SU-DHL-6 (cell line): ENCODE results near the gene TMEM82.

ENCODE experiments used
- H2AFZ ChIP-seq: fragments of 200-600 bp; sonication (generic); 2 replicates; pipeline ENCODE4 v1.6.1; 2014; ENCODE audit warnings: low read depth, mild to moderate bottlenecking, moderate library complexity, mixed read lengths, antibody characterized with exemption, low read length; ENCODE audit not compliant: severe bottlenecking
- H3F3A ChIP-seq: fragments of 200-600 bp; shearing (Covaris generic); 2 replicates; pipeline ENCODE4 v1.6.0; 2016; ENCODE audit warnings: antibody characterized with exemption, mild to moderate bottlenecking; ENCODE audit not compliant: insufficient read depth
- H3K27ac ChIP-seq: fragments of 200-600 bp; sonication (generic); 2 replicates; pipeline ENCODE4 v1.5.1; 2016; ENCODE audit warnings: low read depth, mild to moderate bottlenecking, low read length, moderate library complexity, mixed read lengths
- H3K27me3 ChIP-seq: fragments of 200-600 bp; sonication (generic), shearing (Covaris generic); 2 replicates; pipeline ENCODE4 v1.6.0; 2014; ENCODE audit warnings: mild to moderate bottlenecking, low read length
- H3K36me3 ChIP-seq: fragments of 200-600 bp; sonication (generic); 2 replicates; pipeline ENCODE4 v1.6.1; 2014; ENCODE audit warnings: mild to moderate bottlenecking, low read length, mixed read lengths
- H3K4me2 ChIP-seq: fragments of 300-600, 200-600 bp; shearing (Covaris generic), sonication (generic); 2 replicates; pipeline ENCODE4 v1.6.0; 2014; ENCODE audit warnings: low read length, low read depth, mild to moderate bottlenecking; ENCODE audit not compliant: poor library complexity, severe bottlenecking
- H3K4me3 ChIP-seq: fragments of 200-600 bp; sonication (generic); 2 replicates; pipeline ENCODE4 v1.5.1; 2014; ENCODE audit warnings: antibody characterized with exemption, low read length, mild to moderate bottlenecking, mixed read lengths; ENCODE audit not compliant: insufficient read depth, poor library complexity, severe bottlenecking
- H3K79me2 ChIP-seq: fragments of 200-600 bp; sonication (generic); 2 replicates; pipeline ENCODE4 v1.6.1; 2014; ENCODE audit warnings: mild to moderate bottlenecking, low read length, moderate library complexity; ENCODE audit not compliant: insufficient read depth
- H3K9ac ChIP-seq: fragments of 200-600 bp; sonication (generic); 2 replicates; pipeline ENCODE4 v1.7.0; 2014; ENCODE audit warnings: mild to moderate bottlenecking, low read length
- H3K9me2 ChIP-seq: fragments of 200-600 bp; sonication (generic); replicated peaks from 2 replicates; pipeline ENCODE4 v1.6.1; 2014; ENCODE audit warnings: low read length; ENCODE audit not compliant: insufficient read depth
- H3K9me3 ChIP-seq: fragments of 200-600 bp; sonication (generic); 2 replicates; pipeline ENCODE4 v1.6.1; 2014; ENCODE audit warnings: low read length, mixed read lengths; ENCODE audit not compliant: insufficient read depth
- H4K20me1 ChIP-seq: fragments of 200-600 bp; sonication (generic); 2 replicates; pipeline ENCODE4 v1.6.1; 2014; ENCODE audit warnings: low read depth, mild to moderate bottlenecking, antibody characterized with exemption, low read length, moderate library complexity, mixed read lengths
- EZH2phosphoT487 ChIP-seq: fragments of 200-600 bp; sonication (generic), shearing (Covaris generic); conservative IDR thresholded peaks from 2 replicates; pipeline ENCODE4 v1.6.1; 2018; ENCODE audit warnings: mild to moderate bottlenecking, antibody characterized with exemption, low read length, moderate library complexity, mixed read lengths
- TF ChIP-seq, protein P1 (sequence below): fragments of 200-600 bp; sonication (generic); IDR thresholded peaks from one replicate; pipeline ENCODE4 v1.5.1; 2017; ENCODE audit warnings: antibody characterized with exemption, mild to moderate bottlenecking, low read length, moderate library complexity; ENCODE audit not compliant: insufficient read depth, poor library complexity, severe bottlenecking

TMEM82 gene

DNA sequence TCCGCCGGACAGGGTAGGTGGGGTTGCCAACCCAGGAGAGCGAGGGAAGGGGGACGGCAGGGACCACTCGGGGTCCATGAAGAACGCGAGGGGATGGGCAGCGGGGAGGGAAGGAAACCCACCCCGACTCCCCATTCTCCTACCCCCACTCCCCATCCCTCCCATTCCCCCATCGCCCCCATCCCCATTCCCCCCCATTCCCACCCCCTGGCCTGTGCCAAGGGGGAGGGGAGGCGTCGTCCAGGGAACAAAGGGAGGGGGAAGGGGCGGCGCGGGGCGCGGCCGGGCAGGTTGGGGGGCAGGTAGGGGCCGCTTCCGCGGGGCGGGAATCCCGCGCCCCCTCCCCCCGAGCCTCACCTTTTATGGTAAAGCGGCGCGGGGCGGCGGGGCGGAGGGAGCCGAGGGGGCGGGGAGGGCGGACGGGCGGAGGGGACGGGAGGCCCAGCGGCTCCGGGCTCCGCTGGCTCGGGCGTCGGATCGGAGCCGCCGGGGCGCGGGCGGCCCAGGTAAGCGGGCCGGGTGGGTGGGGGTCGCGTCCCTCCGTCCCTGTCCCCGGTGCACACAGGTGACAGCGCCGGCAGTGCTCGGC lies 16.1 kb downstream of the TMEM82 start, which contains the start of gene FBLIM1:
Gene FBLIM1, plus strand, starts transcription at position 453 of the 589 bp plus-strand sequence. CDS start 6,189 bp downstream, outside the sequence.
- no peaks in the 10 kb centered on the region for H3F3A ChIP-seq
- no peaks in the 10 kb centered on the region for H3K9me3 ChIP-seq
- no peak within 1 kb of the TSS for H3K9ac ChIP-seq
- H3K4me3 ChIP-seq: no peak within 1 kb of the TSS
- no peaks in the 10 kb centered on the region for H3K9me2 ChIP-seq
- no peaks in the 10 kb centered on the region for H4K20me1 ChIP-seq
- H3K79me2 ChIP-seq: no peaks in the 10 kb centered on the region
- no peak for TF ChIP-seq EZH2phosphoT487
- TF ChIP-seq, protein P1, sequence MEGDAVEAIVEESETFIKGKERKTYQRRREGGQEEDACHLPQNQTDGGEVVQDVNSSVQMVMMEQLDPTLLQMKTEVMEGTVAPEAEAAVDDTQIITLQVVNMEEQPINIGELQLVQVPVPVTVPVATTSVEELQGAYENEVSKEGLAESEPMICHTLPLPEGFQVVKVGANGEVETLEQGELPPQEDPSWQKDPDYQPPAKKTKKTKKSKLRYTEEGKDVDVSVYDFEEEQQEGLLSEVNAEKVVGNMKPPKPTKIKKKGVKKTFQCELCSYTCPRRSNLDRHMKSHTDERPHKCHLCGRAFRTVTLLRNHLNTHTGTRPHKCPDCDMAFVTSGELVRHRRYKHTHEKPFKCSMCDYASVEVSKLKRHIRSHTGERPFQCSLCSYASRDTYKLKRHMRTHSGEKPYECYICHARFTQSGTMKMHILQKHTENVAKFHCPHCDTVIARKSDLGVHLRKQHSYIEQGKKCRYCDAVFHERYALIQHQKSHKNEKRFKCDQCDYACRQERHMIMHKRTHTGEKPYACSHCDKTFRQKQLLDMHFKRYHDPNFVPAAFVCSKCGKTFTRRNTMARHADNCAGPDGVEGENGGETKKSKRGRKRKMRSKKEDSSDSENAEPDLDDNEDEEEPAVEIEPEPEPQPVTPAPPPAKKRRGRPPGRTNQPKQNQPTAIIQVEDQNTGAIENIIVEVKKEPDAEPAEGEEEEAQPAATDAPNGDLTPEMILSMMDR: no peak
- H3K27me3 ChIP-seq: no peaks in the 10 kb centered on the region
- H2AFZ ChIP-seq: no peak within 1 kb of the TSS
- H3K27ac ChIP-seq: no peak within 1 kb of the TSS
- H3K36me3 ChIP-seq: no peaks in the 10 kb centered on the region
- no peak within 1 kb of the TSS for H3K4me2 ChIP-seq

DNA sequence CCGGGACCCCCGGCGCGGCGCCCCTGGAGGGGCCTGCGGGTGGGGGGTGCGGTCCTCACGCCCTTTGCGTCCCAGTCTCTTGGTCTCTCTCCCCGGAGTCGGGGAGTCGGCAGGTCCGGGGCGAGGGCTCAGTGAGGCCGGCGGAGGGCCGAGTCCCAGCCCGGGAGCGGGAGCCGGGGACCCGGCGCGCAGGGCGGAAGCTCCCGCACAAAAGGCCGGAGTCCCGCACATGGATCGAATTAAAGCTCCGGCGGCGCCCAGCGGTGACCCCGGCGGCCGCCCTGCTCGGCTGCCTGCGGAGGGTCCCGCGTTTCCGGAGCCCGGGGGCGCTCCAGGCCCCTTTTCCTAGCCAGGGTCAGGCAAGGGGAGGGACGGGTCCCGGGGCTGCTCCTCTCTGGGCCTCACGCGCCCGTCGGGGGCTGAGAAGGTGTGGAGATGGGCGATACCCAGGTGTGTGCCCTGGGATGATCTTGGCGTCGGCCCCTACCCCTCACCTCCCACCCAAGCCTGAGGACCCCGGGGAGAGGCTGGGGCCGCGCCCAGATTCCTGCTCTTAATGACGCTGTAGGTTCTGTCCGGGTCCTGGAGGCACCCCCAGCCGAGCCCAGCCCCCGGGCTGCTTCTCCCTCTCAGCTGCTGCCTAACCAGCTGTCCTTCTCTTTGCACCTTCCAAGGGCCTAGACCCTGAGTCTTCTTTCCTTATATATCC lies 16.8 kb downstream of the TMEM82 start:
- H3K4me2 ChIP-seq: no peak overlapping the region
- H3F3A ChIP-seq: no peaks in the 10 kb centered on the region
- H3K9ac ChIP-seq: no peak overlapping the region
- no peak overlapping the region for H2AFZ ChIP-seq
- no peak for TF ChIP-seq EZH2phosphoT487
- TF ChIP-seq, protein P1: no peak
- H3K27me3 ChIP-seq: no peaks in the 10 kb centered on the region
- H3K9me3 ChIP-seq: no peaks in the 10 kb centered on the region
- H3K79me2 ChIP-seq: no peaks in the 10 kb centered on the region
- no peaks in the 10 kb centered on the region for H3K36me3 ChIP-seq
- H3K9me2 ChIP-seq: no peaks in the 10 kb centered on the region
- H4K20me1 ChIP-seq: no peaks in the 10 kb centered on the region
- no peak overlapping the region for H3K27ac ChIP-seq
- H3K4me3 ChIP-seq: no peak overlapping the region

DNA sequence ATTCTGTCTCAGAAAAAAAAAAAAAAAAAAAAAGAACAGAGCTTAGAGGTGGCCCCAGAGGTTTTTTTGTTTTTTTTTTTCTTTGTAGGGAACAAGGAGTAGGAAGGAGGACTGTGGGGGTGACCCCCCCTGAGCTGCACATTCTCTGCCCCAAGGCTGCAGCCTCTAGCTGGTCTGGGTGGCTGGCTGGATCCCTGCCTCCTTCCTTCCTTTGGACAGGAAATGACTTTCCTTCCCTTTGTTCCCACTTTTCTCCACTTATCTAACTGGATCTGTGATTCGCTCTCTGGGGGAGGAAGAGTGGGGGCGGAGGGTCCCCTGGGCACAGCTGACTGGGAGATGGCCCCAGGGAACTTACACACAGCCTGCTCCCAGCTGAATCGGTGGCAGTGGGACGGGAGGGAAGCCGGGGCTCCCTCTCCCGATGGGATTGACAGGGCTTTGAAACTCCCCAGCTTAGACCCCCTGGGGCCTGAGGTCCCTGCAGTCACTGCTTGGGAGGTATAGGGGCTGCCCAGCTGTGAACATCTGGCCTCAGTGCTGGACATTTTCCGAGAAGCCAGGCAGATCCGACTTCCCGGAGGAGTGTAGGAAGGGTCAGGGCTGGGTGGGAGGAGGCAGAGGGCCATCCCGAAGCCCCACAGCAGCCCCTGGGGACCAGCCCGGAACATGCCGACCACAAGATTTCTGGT lies 18.4 kb downstream of the TMEM82 start:
- H3K4me3 ChIP-seq: no peak overlapping the region

More for the DNA sequence above, 18.4 kb downstream of the TMEM82 start:
- H4K20me1 ChIP-seq: no peaks in the 10 kb centered on the region
- no peak overlapping the region for H3K27ac ChIP-seq
- TF ChIP-seq EZH2phosphoT487: no peak
- TF ChIP-seq, protein P1: no peak
- no peak overlapping the region for H3K9ac ChIP-seq
- no peak overlapping the region for H2AFZ ChIP-seq
- no peaks in the 10 kb centered on the region for H3F3A ChIP-seq
- no peaks in the 10 kb centered on the region for H3K9me2 ChIP-seq
- no peaks in the 10 kb centered on the region for H3K79me2 ChIP-seq
- H3K4me2 ChIP-seq: no peak overlapping the region
- no peaks in the 10 kb centered on the region for H3K27me3 ChIP-seq
- H3K36me3 ChIP-seq: no peaks in the 10 kb centered on the region
- no peaks in the 10 kb centered on the region for H3K9me3 ChIP-seq
